ENCODE results near the gene OSBPL6.

DNA sequence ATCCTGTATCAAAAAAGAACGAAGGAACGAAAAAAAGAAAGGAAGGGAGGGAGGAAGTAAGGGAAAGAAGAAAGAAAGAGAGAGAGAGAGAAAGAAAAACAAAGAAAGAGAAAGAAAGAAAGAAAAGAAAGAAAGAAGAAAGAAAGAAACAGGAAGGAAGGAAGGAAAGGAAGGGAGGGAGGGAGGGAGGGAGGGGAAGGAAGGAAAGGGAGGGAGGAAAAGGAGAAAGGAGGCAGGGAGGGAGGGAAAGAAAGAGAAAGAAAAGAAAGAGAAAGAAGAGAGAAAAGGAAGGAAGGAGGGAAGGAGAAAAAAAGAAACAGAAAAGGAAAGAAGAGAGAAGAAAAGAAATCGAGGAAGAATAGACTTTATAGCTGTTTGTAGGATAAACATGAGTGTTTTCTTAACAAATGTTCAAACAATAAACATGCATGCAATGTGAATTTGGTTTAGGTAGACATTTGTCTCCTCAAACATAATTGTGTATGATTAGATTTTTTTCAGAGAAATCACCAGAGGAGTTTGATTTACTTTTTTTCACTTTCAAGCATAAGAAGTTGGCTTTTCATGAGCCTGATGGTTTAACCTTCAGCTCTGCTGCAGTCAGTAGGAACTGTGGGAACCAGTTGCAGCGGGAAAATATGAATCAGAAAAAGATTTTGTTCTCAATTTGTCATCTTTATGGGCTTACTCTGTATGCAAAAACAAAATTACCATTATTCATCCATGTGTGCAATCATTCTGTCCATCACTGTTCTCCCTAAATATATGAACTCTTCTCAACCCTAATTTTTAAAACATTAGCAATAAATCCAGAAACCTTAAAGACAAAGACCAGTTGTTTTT is 185.1 kb downstream of the OSBPL6 start:
- TF ChIP-seq JUND (IDR thresholded peaks at IDR 0.05): no peak
- TF ChIP-seq CTCF (IDR thresholded peaks at IDR 0.05; ENCODE audit: low read depth, low read length, missing input control): no peak
- no peak for TF ChIP-seq TAF1 (conservative IDR thresholded peaks at IDR 0.05)
- no peak for TF ChIP-seq MAX (IDR thresholded peaks at IDR 0.05)
- TF ChIP-seq, protein P1, sequence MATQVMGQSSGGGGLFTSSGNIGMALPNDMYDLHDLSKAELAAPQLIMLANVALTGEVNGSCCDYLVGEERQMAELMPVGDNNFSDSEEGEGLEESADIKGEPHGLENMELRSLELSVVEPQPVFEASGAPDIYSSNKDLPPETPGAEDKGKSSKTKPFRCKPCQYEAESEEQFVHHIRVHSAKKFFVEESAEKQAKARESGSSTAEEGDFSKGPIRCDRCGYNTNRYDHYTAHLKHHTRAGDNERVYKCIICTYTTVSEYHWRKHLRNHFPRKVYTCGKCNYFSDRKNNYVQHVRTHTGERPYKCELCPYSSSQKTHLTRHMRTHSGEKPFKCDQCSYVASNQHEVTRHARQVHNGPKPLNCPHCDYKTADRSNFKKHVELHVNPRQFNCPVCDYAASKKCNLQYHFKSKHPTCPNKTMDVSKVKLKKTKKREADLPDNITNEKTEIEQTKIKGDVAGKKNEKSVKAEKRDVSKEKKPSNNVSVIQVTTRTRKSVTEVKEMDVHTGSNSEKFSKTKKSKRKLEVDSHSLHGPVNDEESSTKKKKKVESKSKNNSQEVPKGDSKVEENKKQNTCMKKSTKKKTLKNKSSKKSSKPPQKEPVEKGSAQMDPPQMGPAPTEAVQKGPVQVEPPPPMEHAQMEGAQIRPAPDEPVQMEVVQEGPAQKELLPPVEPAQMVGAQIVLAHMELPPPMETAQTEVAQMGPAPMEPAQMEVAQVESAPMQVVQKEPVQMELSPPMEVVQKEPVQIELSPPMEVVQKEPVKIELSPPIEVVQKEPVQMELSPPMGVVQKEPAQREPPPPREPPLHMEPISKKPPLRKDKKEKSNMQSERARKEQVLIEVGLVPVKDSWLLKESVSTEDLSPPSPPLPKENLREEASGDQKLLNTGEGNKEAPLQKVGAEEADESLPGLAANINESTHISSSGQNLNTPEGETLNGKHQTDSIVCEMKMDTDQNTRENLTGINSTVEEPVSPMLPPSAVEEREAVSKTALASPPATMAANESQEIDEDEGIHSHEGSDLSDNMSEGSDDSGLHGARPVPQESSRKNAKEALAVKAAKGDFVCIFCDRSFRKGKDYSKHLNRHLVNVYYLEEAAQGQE (IDR thresholded peaks at IDR 0.05): no peak
- TF ChIP-seq NR2F2 (IDR thresholded peaks at IDR 0.05): no peak
- TF ChIP-seq RAD21 (IDR thresholded peaks at IDR 0.05): no peak
- TF ChIP-seq EGR1 (IDR thresholded peaks at IDR 0.05; ENCODE audit: low read depth in 2 of 2): no peak
- TF ChIP-seq HNF4G (IDR thresholded peaks at IDR 0.05): no peak
- no peak for TF ChIP-seq FOXA1 (IDR thresholded peaks at IDR 0.05)
- no peak for TF ChIP-seq YY1 (IDR thresholded peaks at IDR 0.05)
- TF ChIP-seq ZBTB33 (IDR thresholded peaks at IDR 0.05): no peak
- TF ChIP-seq GABPA (IDR thresholded peaks at IDR 0.05 in 1 of 2, conservative IDR thresholded peaks at IDR 0.05 in 1 of 2): no peak
- TF ChIP-seq RXRA (IDR thresholded peaks at IDR 0.05): no peak

Measured in liver (tissue), 3 donors.